Hepatocyte (in vitro differentiated cells): ENCODE data around the gene OBSCN. TPM values are rescaled to one million over a fixed set of nuclear protein-coding genes. Genes with fewer than 3 reads are reported as not detected.

Source experiments
- DNase-seq: peaks from one replicate; pipeline ENCODE4 v3.0.0-alpha.2; 2016; ENCODE audit warnings: low spot score
- H2AFZ ChIP-seq: fragments of 200-600 bp; sonication (generic); 2 replicates; pipeline ENCODE4 v1.6.0; 2016; ENCODE audit warnings: antibody characterized with exemption, mild to moderate bottlenecking
- H3K27ac ChIP-seq: fragments of 200-600 bp; sonication (generic); 2 replicates; pipeline ENCODE4 v1.5.1; 2016; ENCODE audit warnings: mild to moderate bottlenecking
- H3K27me3 ChIP-seq: fragments of 200-600 bp; sonication (generic); 2 replicates; pipeline ENCODE4 v1.6.1; 2016
- H3K36me3 ChIP-seq: fragments of 200-600 bp; sonication (generic); replicated peaks from 2 replicates; pipeline ENCODE4 v1.5.1; 2016; ENCODE audit warnings: low read depth; ENCODE audit not compliant: insufficient read depth
- H3K4me1 ChIP-seq: fragments of 200-600 bp; sonication (generic); 2 replicates; pipeline ENCODE4 v1.5.1; 2016; ENCODE audit warnings: mild to moderate bottlenecking, moderate library complexity; ENCODE audit not compliant: insufficient read depth
- H3K4me2 ChIP-seq: fragments of 200-600 bp; sonication (generic); 2 replicates; pipeline ENCODE4 v1.6.0; 2016
- H3K4me3 ChIP-seq: fragments of 200-600 bp; sonication (generic); 2 replicates; pipeline ENCODE4 v1.5.1; 2016; ENCODE audit warnings: mild to moderate bottlenecking
- H3K79me2 ChIP-seq: fragments of 200-600 bp; sonication (generic); 2 replicates; pipeline ENCODE4 v1.6.0; 2017; ENCODE audit warnings: mild to moderate bottlenecking
- H3K9me2 ChIP-seq: fragments of 200-600 bp; sonication (generic); replicated peaks from 2 replicates; pipeline ENCODE4 v1.6.0; 2017; ENCODE audit warnings: mild to moderate bottlenecking; ENCODE audit not compliant: insufficient read depth
- H3K9me3 ChIP-seq: fragments of 200-600 bp; sonication (generic); 2 replicates; pipeline ENCODE4 v1.5.1; 2016; ENCODE audit warnings: low read depth, mild to moderate bottlenecking
- H4K20me1 ChIP-seq: fragments of 200-600 bp; sonication (generic); 2 replicates; pipeline ENCODE4 v1.6.0; 2016; ENCODE audit warnings: mild to moderate bottlenecking; ENCODE audit not compliant: insufficient read depth, poor library complexity, severe bottlenecking
- EZH2 ChIP-seq: fragments of 200-600 bp; sonication (generic); IDR thresholded peaks from 2 replicates; pipeline ENCODE4 v1.6.1; 2016; ENCODE audit warnings: antibody characterized with exemption, mild to moderate bottlenecking, borderline replicate concordance
- EZH2phosphoT487 ChIP-seq: fragments of 200-600 bp; sonication (generic); IDR thresholded peaks from one replicate; pipeline ENCODE4 v1.6.1; 2018; ENCODE audit warnings: antibody characterized with exemption, mild to moderate bottlenecking, low read depth, moderate library complexity; ENCODE audit not compliant: unreplicated experiment, severe bottlenecking
- WGBS: methylation state at CpG from one replicate; pipeline ENCODE4 v1.1.6; 2016; ENCODE audit warnings: low lambda C conversion rate; ENCODE audit errors: missing lambda C conversion rate; 5-methylcytosine and 5-hydroxymethylcytosine counted together
- polyA plus RNA-seq: library from polyadenylated mRNA; unstranded; fragments of >200 nt; fragmentation: Nextera tagmentation; extraction: Ambion mirVana; gene quantifications from 2 replicates; pipeline ENCODE4 v1.2.1, GENCODE V29; 2016
- total RNA-seq: library from RNA; depleted of rRNA; stranded (reverse); fragments of >200 nt; gene quantifications from 2 replicates; pipeline ENCODE4 v1.2.3, GENCODE V29; 2014
- TF ChIP-seq, protein P1 (sequence below): fragments of 200-600 bp; sonication (generic); IDR thresholded peaks from 2 replicates; pipeline ENCODE4 v1.5.1; 2016; ENCODE audit warnings: antibody characterized with exemption, mild to moderate bottlenecking; ENCODE audit not compliant: poor library complexity

The OBSCN gene
- total and polyA plus RNA-seq, 2 experiments from 2014 or later = 15.0 to 22.4 TPM

DNA sequence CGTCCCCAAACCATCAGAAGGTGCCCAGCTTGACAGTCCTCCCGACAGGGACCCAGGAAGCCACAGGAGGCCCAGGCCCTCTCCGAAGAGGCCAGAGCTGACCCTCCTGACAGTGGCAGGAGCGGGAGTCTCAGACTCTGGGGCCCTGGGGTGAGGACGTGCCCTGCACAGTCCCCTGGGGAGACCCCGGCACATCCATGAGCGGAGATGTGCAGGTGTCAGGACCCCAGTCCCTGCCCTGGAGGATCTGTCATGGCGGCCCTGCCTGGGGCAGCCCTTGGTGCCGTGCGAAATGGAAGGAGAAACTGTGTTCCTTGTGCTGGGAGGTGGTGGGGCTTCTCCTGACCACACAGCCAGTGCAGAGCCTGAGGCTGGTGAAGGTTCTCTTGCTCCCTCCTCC, 55.8 kb downstream of the OBSCN start:
- no peaks in the 10 kb centered on the region for H3K27me3 ChIP-seq
- no peaks in the 10 kb centered on the region for H3K4me1 ChIP-seq
- no peaks in the 10 kb centered on the region for H3K79me2 ChIP-seq
- no peaks in the 10 kb centered on the region for H3K9me2 ChIP-seq
- H3K36me3 ChIP-seq = no peaks in the 10 kb centered on the region
- H4K20me1 ChIP-seq = no peaks in the 10 kb centered on the region
- TF ChIP-seq EZH2 (no peak), EZH2phosphoT487 (no peak)
- TF ChIP-seq, protein P1, sequence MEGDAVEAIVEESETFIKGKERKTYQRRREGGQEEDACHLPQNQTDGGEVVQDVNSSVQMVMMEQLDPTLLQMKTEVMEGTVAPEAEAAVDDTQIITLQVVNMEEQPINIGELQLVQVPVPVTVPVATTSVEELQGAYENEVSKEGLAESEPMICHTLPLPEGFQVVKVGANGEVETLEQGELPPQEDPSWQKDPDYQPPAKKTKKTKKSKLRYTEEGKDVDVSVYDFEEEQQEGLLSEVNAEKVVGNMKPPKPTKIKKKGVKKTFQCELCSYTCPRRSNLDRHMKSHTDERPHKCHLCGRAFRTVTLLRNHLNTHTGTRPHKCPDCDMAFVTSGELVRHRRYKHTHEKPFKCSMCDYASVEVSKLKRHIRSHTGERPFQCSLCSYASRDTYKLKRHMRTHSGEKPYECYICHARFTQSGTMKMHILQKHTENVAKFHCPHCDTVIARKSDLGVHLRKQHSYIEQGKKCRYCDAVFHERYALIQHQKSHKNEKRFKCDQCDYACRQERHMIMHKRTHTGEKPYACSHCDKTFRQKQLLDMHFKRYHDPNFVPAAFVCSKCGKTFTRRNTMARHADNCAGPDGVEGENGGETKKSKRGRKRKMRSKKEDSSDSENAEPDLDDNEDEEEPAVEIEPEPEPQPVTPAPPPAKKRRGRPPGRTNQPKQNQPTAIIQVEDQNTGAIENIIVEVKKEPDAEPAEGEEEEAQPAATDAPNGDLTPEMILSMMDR = no peak
- no peak overlapping the region for H2AFZ ChIP-seq
- 97% methylated on average over 10 of the region's 10 CpGs for WGBS
- no peak for DNase-seq
- no peak overlapping the region for H3K27ac ChIP-seq
- no peak overlapping the region for H3K4me3 ChIP-seq
- H3K4me2 ChIP-seq = no peak overlapping the region
- peaks cover 12% of the 10 kb centered on the region for H3K9me3 ChIP-seq

DNA sequence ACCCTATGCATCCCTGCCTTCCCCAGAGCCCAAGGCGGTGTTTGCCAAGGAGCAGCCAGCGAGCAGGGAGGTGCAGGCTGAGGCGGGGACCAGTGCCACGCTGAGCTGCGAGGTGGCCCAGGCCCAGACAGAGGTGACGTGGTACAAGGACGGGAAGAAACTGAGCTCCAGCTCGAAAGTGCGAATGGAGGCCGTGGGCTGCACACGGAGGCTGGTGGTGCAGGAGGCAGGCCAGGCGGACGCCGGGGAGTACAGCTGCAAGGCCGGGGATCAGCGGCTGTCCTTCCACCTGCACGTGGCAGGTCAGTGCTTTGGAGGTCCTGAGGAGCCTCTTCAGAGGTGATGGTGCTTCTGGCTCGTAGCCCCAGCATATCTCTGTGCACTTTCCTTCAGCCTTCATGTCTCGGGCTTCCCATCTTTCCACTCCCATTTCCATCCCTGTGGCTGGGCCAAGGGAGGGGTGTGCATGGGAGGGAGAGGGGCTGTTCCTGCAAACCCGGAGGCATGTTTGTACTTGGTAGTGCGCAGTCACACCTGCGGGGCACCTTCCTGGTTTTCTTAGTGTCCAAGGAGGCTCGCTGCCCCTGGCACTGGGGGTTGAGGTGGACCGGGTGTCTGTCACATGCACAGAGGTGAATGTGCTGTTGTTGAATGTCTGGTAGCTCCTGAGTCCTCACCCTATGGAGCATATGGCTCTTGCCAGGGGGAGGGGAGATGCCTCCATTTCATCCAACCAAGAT, 56.4 kb downstream of the OBSCN start:
- TF ChIP-seq EZH2 = no peak
- TF ChIP-seq EZH2phosphoT487 = no peak
- TF ChIP-seq, protein P1 = no peak
- peaks cover 12% of the 10 kb centered on the region for H3K9me3 ChIP-seq
- no peaks in the 10 kb centered on the region for H3K9me2 ChIP-seq
- no peak overlapping the region for H2AFZ ChIP-seq
- no peaks in the 10 kb centered on the region for H4K20me1 ChIP-seq
- no peaks in the 10 kb centered on the region for H3K36me3 ChIP-seq
- no peak overlapping the region for H3K4me2 ChIP-seq
- no peak overlapping the region for H3K4me3 ChIP-seq
- H3K79me2 ChIP-seq = no peaks in the 10 kb centered on the region
- no peaks in the 10 kb centered on the region for H3K27me3 ChIP-seq
- 92% methylated on average over 24 of the region's 24 CpGs for WGBS
- H3K4me1 ChIP-seq = no peaks in the 10 kb centered on the region
- H3K27ac ChIP-seq = no peak overlapping the region
- no peak for DNase-seq

GRCh38 chr1:228265167-228265566, 57.3 kb downstream of the OBSCN start:
- Histone ChIP-seq H3K4me2 (no peak overlapping the region), H3K36me3 (no peaks in the 10 kb centered on the region), H4K20me1 (no peaks in the 10 kb centered on the region), H3K4me3 (no peak overlapping the region), H3K4me1 (no peaks in the 10 kb centered on the region), H2AFZ (no peak overlapping the region), H3K27me3 (no peaks in the 10 kb centered on the region), H3K79me2 (no peaks in the 10 kb centered on the region), H3K27ac (no peak overlapping the region), H3K9me3 (peaks cover 12% of the 10 kb centered on the region), H3K9me2 (no peaks in the 10 kb centered on the region)
- no peak for DNase-seq
- no peak for TF ChIP-seq EZH2phosphoT487
- TF ChIP-seq, protein P1 = peak; percentile 31
